ENCODE results near the gene LRRK1.

LRRK1 gene

DNA sequence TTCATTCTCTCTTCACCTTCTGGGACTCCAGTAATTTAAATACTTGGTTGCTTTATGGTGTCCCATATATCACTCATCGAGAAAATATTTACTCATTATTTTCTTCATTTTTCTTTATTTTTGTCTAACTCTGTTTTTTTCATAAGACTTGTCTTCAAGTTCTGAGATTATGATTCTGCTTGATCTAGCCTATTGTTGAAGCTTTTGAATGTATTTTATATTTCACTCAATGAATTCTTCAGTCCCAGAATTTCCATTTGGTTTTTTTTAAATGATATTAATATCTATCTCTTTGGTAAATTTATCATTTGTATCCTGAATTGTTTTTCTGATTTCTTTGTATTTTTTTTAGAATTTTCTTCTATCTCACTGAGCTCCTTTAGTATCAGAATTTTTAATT lies 117.0 kb downstream of the LRRK1 start:
- Histone ChIP-seq H3K4me1 (ENCODE audit: control insufficient read depth, insufficient read depth, low read length) (no peaks in the 10 kb centered on the region), H3K36me3 (ENCODE audit: control insufficient read depth in 2 of 2, insufficient read depth in 2 of 2, low read length in 2 of 2) (no peaks in the 10 kb centered on the region), H3K9ac (ENCODE audit: low read length in 2 of 2) (no peak overlapping the region), H3K27me3 (ENCODE audit: control insufficient read depth in 1 of 2, insufficient read depth in 2 of 2, low read length in 2 of 2) (no peaks in the 10 kb centered on the region), H3K4me3 (ENCODE audit: low read length in 2 of 2) (no peak overlapping the region), H3K27ac (ENCODE audit: low read length) (no peak overlapping the region), H3K9me3 (ENCODE audit: control insufficient read depth in 2 of 2, low read length in 2 of 2) (peaks cover 0 to 10% of the 10 kb centered on the region in 2 donors)

- Histone ChIP-seq H3K36me3 (ENCODE audit: control insufficient read depth in 2 of 2, insufficient read depth in 2 of 2, low read length in 2 of 2) (no peaks in the 10 kb centered on the region), H3K9ac (ENCODE audit: low read length in 2 of 2) (no peak overlapping the region), H3K4me1 (ENCODE audit: control insufficient read depth, insufficient read depth, low read length) (no peaks in the 10 kb centered on the region), H3K4me3 (ENCODE audit: low read length in 2 of 2) (no peak overlapping the region), H3K27ac (ENCODE audit: low read length) (no peak overlapping the region), H3K27me3 (ENCODE audit: control insufficient read depth in 1 of 2, insufficient read depth in 2 of 2, low read length in 2 of 2) (no peaks in the 10 kb centered on the region), H3K9me3 (ENCODE audit: control insufficient read depth in 2 of 2, low read length in 2 of 2) (peaks cover 0 to 10% of the 10 kb centered on the region in 2 donors)
These were observed 118.1 kb downstream of the LRRK1 start for GRCh38 chr15:101037090-101037830.

- peaks cover 0 to 10% of the 10 kb centered on the region in 2 donors for H3K9me3 ChIP-seq (ENCODE audit: control insufficient read depth in 2 of 2, low read length in 2 of 2)
- H3K27me3 ChIP-seq (ENCODE audit: control insufficient read depth in 1 of 2, insufficient read depth in 2 of 2, low read length in 2 of 2): no peaks in the 10 kb centered on the region
- no peaks in the 10 kb centered on the region for H3K4me1 ChIP-seq (ENCODE audit: control insufficient read depth, insufficient read depth, low read length)
- no peak overlapping the region for H3K9ac ChIP-seq (ENCODE audit: low read length in 2 of 2)
- H3K4me3 ChIP-seq (ENCODE audit: low read length in 2 of 2): no peak overlapping the region
- no peak overlapping the region for H3K27ac ChIP-seq (ENCODE audit: low read length)
- peaks cover 0 to 2% of the 10 kb centered on the region in 2 donors for H3K36me3 ChIP-seq (ENCODE audit: control insufficient read depth in 2 of 2, insufficient read depth in 2 of 2, low read length in 2 of 2)
These were observed 119.3 kb downstream of the LRRK1 start for GRCh38 chr15:101038327-101039003.

- Histone ChIP-seq H3K27me3 (ENCODE audit: control insufficient read depth in 1 of 2, insufficient read depth in 2 of 2, low read length in 2 of 2) (no peaks in the 10 kb centered on the region), H3K4me3 (ENCODE audit: low read length in 2 of 2) (no peak overlapping the region), H3K36me3 (ENCODE audit: control insufficient read depth in 2 of 2, insufficient read depth in 2 of 2, low read length in 2 of 2) (peaks cover 0 to 3% of the 10 kb centered on the region in 2 donors), H3K4me1 (ENCODE audit: control insufficient read depth, insufficient read depth, low read length) (no peaks in the 10 kb centered on the region), H3K9me3 (ENCODE audit: control insufficient read depth in 2 of 2, low read length in 2 of 2) (peaks cover 0 to 10% of the 10 kb centered on the region in 2 donors), H3K27ac (ENCODE audit: low read length) (no peak overlapping the region), H3K9ac (ENCODE audit: low read length in 2 of 2) (no peak overlapping the region)
These were observed 120.3 kb downstream of the LRRK1 start for GRCh38 chr15:101039461-101039860.

- Histone ChIP-seq H3K36me3 (ENCODE audit: control insufficient read depth in 2 of 2, insufficient read depth in 2 of 2, low read length in 2 of 2) (peaks cover 0 to 3% of the 10 kb centered on the region in 2 donors), H3K27me3 (ENCODE audit: control insufficient read depth in 1 of 2, insufficient read depth in 2 of 2, low read length in 2 of 2) (no peaks in the 10 kb centered on the region), H3K9ac (ENCODE audit: low read length in 2 of 2) (no peak overlapping the region), H3K9me3 (ENCODE audit: control insufficient read depth in 2 of 2, low read length in 2 of 2) (no peaks in the 10 kb centered on the region), H3K27ac (ENCODE audit: low read length) (no peak overlapping the region), H3K4me1 (ENCODE audit: control insufficient read depth, insufficient read depth, low read length) (peaks cover 2% of the 10 kb centered on the region), H3K4me3 (ENCODE audit: low read length in 2 of 2) (no peak overlapping the region)
These were observed 123.2 kb downstream of the LRRK1 start for GRCh38 chr15:101042320-101042719.

DNA sequence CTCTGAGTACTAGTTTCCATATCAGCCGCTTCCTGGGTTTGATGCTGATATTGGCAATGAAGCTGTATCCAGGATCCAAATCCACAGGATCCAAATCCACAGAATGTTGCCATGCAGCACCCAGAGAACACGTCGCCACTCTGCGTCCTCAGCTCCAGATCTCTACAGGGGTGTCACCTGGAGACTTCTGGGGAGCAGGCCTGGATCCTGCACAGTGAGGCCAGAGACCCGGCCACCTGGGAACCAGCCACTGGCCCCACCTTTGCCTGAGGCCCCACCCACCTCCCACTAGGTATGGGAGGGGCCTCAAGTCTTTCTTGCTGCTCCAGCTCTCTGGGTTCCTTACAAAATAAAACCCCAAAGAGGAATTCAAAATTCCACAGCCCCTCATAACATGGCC lies 123.9 kb downstream of the LRRK1 start:
- Histone ChIP-seq H3K36me3 (ENCODE audit: control insufficient read depth in 2 of 2, insufficient read depth in 2 of 2, low read length in 2 of 2) (peaks cover 0 to 3% of the 10 kb centered on the region in 2 donors), H3K9ac (ENCODE audit: low read length in 2 of 2) (no peak overlapping the region), H3K4me1 (ENCODE audit: control insufficient read depth, insufficient read depth, low read length) (peaks cover 2% of the 10 kb centered on the region)

GRCh38 chr15:101043911-101044624 lies 124.9 kb downstream of the LRRK1 start:
- no peak overlapping the region for H3K9ac ChIP-seq (ENCODE audit: low read length in 2 of 2)
- H3K4me1 ChIP-seq (ENCODE audit: control insufficient read depth, insufficient read depth, low read length): peaks cover 2% of the 10 kb centered on the region
- peaks cover 0 to 3% of the 10 kb centered on the region in 2 donors for H3K36me3 ChIP-seq (ENCODE audit: control insufficient read depth in 2 of 2, insufficient read depth in 2 of 2, low read length in 2 of 2)
- no peak overlapping the region for H3K4me3 ChIP-seq (ENCODE audit: low read length in 2 of 2)
- H3K27ac ChIP-seq (ENCODE audit: low read length): no peak overlapping the region
- no peaks in the 10 kb centered on the region for H3K27me3 ChIP-seq (ENCODE audit: control insufficient read depth in 1 of 2, insufficient read depth in 2 of 2, low read length in 2 of 2)
- H3K9me3 ChIP-seq (ENCODE audit: control insufficient read depth in 2 of 2, low read length in 2 of 2): no peaks in the 10 kb centered on the region

More for the DNA sequence above, 123.9 kb downstream of the LRRK1 start:
- no peak overlapping the region for H3K27ac ChIP-seq (ENCODE audit: low read length)
- no peak overlapping the region for H3K4me3 ChIP-seq (ENCODE audit: low read length in 2 of 2)
- H3K27me3 ChIP-seq (ENCODE audit: control insufficient read depth in 1 of 2, insufficient read depth in 2 of 2, low read length in 2 of 2): no peaks in the 10 kb centered on the region
- H3K9me3 ChIP-seq (ENCODE audit: control insufficient read depth in 2 of 2, low read length in 2 of 2): no peaks in the 10 kb centered on the region

DNA sequence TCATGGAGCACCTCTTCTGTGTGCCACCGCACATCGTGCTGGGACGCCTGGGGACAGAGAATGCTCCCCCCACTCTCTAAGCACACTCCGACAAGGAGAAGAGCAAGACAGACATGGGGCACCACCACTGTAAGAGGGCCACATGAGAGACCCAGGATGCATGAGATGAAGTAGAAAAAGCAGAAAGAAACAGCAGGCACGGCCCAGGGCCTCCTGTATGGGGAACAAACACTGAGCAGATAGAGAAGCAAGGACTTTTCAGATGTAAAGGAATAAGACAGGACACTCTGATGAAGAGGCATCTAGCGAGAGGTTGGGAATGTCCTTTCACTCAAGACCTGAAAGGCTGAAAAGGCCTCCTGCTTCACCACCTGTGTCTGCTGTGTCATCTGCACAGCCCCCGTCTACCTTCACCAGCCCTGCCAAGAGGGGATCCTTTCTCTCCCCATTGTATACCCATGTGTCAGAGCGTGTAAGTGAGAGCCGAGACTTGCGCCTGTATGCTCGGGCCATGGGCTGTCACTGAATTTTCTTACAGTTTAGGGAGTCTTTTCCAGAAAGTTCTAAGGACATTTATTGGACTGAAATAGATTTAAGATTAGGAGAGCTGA lies 125.6 kb downstream of the LRRK1 start:
- H3K9me3 ChIP-seq (ENCODE audit: control insufficient read depth in 2 of 2, low read length in 2 of 2): no peaks in the 10 kb centered on the region
- H3K9ac ChIP-seq (ENCODE audit: low read length in 2 of 2): no peak overlapping the region
- H3K4me3 ChIP-seq (ENCODE audit: low read length in 2 of 2): no peak overlapping the region
- H3K36me3 ChIP-seq (ENCODE audit: control insufficient read depth in 2 of 2, insufficient read depth in 2 of 2, low read length in 2 of 2): peaks cover 0 to 3% of the 10 kb centered on the region in 2 donors
- H3K27me3 ChIP-seq (ENCODE audit: control insufficient read depth in 1 of 2, insufficient read depth in 2 of 2, low read length in 2 of 2): no peaks in the 10 kb centered on the region
- no peak overlapping the region for H3K27ac ChIP-seq (ENCODE audit: low read length)
- peaks cover 2% of the 10 kb centered on the region for H3K4me1 ChIP-seq (ENCODE audit: control insufficient read depth, insufficient read depth, low read length)

DNA sequence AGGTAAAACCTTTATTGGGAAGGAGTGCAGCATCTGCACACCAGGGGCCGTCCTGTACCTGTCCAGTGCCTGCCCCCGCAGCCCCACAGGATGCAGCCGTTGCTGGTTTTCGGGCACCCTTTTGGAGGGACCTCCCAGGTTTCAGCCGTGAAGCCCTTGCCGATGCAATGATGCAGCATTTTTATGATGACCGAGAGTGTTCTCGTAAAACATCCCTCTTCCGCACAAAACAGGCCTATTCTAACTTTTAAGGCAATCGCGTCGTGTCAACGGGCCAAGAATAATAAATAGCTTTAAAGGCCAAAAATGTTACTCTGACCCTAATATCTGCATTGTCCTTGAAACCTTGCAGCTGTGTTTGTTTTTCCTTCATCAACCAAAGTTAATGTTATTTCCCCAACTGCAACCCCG lies 126.1 kb downstream of the LRRK1 start:
- Histone ChIP-seq H3K27ac (ENCODE audit: low read length) (no peak overlapping the region), H3K9ac (ENCODE audit: low read length in 2 of 2) (no peak overlapping the region), H3K4me1 (ENCODE audit: control insufficient read depth, insufficient read depth, low read length) (peaks cover 2% of the 10 kb centered on the region), H3K4me3 (ENCODE audit: low read length in 2 of 2) (no peak overlapping the region), H3K27me3 (ENCODE audit: control insufficient read depth in 1 of 2, insufficient read depth in 2 of 2, low read length in 2 of 2) (no peaks in the 10 kb centered on the region), H3K9me3 (ENCODE audit: control insufficient read depth in 2 of 2, low read length in 2 of 2) (no peaks in the 10 kb centered on the region), H3K36me3 (ENCODE audit: control insufficient read depth in 2 of 2, insufficient read depth in 2 of 2, low read length in 2 of 2) (peaks cover 0 to 3% of the 10 kb centered on the region in 2 donors)

GRCh38 chr15:101045835-101046691 lies 126.9 kb downstream of the LRRK1 start:
- H3K36me3 ChIP-seq (ENCODE audit: control insufficient read depth in 2 of 2, insufficient read depth in 2 of 2, low read length in 2 of 2): peaks cover 0 to 3% of the 10 kb centered on the region in 2 donors
- no peak overlapping the region for H3K9ac ChIP-seq (ENCODE audit: low read length in 2 of 2)
- H3K27me3 ChIP-seq (ENCODE audit: control insufficient read depth in 1 of 2, insufficient read depth in 2 of 2, low read length in 2 of 2): no peaks in the 10 kb centered on the region
- H3K4me1 ChIP-seq (ENCODE audit: control insufficient read depth, insufficient read depth, low read length): peaks cover 2% of the 10 kb centered on the region
- no peak overlapping the region for H3K27ac ChIP-seq (ENCODE audit: low read length)
- no peaks in the 10 kb centered on the region for H3K9me3 ChIP-seq (ENCODE audit: control insufficient read depth in 2 of 2, low read length in 2 of 2)
- H3K4me3 ChIP-seq (ENCODE audit: low read length in 2 of 2): no peak overlapping the region

All from stomach smooth muscle (tissue), 2 donors.